ENCODE data around the gene TBL3.
"Not testable (repeated sequence)": the region's sequence is repeated elsewhere in the genome, so short reads cannot be mapped to it uniquely, and the experiment has no call there.

Gene TBL3

DNA sequence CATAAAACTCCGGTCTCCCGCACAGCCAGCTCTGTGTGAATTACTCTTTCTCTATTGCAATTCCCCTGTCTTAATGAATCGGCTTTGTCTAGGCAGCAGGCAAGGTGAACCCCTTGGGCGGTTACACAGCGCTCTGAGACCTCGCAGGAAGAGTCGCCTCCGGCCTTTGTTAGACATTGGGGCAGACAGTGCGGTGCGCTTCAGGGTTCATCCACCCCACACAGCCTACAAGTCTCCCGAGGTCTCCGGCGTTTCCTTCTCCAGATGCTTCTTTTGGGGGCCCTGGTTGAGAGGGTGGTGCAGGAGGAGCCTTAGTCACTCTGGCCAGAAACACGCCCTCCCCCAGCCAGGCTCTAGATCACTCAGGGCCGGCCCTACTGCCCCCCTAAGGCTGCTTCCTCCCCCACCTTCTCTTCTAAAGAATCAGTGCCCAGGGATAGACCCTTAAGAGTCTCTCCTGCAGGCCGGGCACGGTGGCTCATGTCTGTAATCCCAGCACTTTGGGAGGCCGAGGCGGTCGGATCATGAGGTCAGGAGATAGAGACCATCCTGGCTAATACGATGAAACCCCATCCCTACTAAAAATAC is 27.1 kb upstream of the TBL3 start:
- DNase-seq = no peak

DNA sequence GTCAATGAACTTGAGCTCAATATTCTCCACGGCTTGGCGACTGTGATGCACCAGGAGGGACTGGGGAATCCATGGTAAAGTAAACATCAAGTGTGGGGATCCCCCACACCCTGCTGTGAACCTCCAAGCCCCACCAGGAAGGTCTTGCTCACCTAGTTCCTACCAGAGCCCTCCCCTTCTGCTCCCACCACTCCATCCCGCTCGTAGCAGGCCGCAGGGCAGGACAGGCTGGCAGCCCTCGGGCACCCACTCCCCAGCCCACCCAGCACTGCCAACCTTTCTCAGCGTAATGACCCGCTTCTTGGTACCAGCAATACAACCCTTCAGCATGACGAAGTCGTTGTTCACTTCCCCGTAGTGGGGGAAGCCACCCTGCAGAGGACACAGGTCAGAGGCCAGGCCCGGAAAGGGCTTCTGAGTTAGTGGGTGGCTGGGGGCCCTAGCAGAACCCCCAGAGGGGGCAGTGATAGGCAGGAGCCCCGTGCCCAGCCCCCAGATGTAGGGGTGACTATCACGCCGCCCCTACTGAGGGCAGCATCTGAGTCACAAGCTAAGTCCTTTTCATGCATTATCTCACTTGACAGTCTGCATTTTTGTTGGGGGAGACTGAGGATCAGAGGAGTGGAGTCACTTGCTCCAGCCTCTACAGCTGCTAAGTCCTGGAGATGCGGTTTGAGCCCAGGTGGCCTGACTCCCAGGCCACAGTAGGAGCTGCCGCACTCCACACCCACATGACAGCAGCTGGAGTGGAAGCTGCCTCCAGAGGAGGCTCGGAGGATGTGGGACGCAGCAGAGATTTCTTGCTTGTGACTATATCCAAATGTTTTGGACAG is 26.1 kb upstream of the TBL3 start:
- no peak for DNase-seq

- DNase-seq = no peak
These were observed 25.1 kb upstream of the TBL3 start for GRCh38 chr16:1946495-1947368.

DNA sequence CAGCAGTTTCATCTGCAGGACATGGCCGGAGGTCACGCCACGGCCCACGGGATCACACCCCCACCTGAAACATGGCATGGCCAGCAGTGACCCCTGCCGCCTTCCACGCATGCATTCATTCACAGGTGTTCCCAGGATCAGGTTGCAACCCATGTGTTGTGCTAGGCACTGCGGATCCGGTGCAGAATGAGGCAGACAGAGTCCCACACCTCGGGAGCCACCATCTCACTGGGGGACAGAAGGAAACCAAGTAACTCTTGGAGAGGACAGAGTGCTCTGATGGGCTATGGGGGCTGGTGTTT is 24.5 kb upstream of the TBL3 start:
- no peak for DNase-seq

DNA sequence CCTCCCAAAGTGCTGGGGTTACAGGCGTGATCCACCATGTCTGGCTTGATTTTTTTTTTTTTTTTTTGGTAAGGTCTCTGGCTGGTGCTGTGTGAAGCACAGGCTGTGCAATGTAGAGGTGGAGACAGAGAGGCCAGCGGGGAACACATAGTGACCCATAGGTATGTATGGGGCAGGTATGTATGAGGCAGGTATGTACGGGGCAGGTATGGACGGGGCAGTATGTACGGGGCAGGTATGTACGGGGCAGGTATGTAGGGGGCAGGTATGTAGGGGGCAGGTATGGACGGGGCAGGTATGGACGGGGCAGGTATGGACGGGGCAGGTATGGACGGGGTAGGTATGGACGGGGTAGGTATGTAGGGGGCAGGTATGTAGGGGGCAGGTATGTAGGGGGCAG is 22.3 kb upstream of the TBL3 start:
- DNase-seq = no peak

DNA sequence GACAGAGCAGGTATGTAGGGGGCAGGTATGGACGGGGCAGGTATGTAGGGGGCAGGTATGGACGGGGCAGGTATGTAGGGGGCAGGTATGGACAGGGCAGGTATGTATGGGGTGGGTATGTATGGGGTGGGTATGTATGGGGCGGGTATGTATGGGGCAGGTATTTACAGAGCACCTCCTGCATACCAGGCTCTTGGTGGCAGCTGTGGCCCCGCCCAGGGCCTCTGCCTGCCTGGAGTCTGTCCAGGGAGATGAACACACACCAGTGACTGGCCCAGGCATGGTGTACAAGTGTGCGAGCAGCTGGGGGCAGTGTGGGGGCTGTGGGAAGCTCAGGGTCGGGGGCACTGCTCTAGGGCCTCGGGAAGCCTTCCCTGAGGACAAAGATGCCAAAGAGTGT is 21.8 kb upstream of the TBL3 start:
- DNase-seq = no peak

DNA sequence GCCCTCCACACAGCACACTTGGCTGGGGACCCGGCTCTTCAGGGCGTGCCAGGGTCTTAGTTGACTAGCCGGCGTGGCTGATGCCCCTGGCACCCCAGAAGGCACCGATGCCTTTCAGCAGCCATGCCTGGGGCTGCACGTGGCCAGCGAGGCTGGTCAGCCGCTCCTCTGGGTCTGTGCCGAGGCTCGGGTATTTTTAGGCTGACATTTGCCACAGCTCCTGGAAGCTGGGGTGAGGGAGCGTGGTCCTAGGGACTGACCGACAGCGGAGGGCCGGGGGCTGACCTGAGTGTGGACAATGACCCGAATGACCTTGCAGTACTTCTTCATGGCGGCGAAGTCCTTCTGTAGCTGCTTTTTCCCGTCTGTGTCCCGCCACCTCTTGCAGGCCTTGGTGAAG is 21.3 kb upstream of the TBL3 start:
- no peak for DNase-seq

DNA sequence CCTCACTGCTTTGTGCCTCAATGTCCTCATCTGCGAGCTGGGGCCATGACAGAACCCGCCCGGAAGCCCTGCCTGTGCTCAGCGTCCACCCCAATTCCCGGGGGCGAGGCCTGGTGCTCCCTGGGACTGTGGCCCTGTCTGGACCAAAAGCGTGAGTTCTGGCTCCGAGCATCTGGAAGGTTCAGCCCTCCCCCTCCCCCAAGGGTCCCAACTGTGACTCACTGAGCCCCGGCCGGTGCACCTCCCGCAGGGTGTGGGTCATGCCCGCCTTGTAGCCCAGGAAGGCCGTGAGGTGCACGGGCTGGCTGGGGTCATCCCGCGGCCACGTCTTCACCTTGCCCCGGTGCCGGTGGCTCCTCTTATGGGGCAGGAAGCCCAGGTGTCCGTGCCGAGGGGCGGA is 18.1 kb upstream of the TBL3 start:
- no peak for DNase-seq

DNA sequence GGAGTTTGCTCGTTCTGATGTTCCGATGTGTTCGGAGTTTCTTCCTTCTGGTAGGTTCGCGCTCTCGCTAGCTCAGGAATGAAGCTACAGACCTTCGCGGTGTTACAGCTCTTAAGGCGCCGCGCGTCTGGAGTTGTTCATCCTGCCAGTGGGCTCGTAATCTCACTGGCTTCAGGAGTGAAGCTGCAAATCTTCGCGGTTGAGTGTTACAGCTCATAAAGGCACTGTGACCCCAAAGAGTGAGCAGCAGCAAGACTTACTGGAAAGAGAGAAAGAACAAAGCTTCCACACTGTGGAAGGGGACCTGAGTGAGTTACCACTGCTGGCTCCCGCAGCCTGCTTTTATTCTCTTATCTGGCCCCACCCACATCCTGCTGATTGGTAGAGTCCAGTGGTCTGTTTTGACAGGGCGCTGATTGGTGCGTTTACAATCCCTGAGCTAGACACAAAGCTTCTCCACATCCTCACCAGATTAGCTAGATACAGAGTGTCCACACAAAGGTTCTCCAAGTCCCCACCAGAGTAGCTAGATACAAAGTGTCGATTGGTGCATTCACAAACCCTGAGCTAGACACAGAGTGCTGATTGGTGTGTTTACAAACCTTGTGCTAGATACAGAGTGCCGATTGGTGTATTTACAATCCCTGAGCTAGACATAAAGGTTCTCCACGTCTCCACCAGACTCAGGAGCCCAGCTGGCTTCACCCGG is 14.3 kb upstream of the TBL3 start:
- not testable (repeated sequence) for DNase-seq

DNA sequence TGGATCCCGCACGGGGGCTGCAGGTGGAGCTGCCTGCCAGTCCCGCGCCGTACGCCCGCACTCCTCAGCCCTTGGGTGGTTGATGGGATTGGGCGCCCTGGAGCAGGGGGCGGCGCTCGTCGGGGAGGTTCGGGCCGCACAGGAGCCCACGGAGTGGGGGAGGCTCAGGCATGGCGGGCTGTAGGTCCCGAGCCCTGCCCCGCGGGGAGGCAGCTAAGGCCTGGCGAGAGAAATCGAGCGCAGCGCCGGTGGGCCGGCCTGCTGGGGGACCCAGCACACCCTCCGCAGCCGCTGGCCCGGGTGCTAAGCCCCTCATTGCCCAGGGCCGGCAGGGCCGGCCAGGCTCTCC is 13.7 kb upstream of the TBL3 start:
- not testable (repeated sequence) for DNase-seq

DNA sequence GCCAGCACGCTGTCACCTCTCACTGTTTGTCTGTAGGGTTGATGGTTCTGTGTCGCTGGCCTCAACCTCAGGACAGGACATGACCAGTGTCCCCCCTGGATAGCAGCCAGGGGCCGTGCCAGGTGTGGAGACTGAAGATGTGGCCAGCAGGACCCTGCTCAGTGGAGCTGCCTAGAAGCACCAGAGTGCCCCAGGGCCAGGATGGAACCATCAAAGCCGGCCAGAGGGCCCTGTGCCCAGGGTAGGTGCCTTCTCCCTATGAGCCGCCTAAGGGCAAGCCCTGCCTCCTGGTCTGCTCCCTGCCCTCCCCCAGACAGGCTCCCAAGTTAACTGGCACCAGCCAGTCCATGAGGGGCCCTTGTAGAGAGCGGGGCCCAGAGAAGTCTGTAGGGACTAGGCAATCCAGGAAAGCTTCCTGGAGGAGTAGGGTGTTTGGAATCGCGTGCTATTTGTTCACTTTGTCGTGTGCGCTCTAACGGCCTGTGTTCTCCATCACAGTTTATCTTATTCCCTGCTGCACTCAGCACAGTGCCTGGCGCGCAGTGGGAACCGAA is 13.1 kb upstream of the TBL3 start:
- DNase-seq = no peak

DNA sequence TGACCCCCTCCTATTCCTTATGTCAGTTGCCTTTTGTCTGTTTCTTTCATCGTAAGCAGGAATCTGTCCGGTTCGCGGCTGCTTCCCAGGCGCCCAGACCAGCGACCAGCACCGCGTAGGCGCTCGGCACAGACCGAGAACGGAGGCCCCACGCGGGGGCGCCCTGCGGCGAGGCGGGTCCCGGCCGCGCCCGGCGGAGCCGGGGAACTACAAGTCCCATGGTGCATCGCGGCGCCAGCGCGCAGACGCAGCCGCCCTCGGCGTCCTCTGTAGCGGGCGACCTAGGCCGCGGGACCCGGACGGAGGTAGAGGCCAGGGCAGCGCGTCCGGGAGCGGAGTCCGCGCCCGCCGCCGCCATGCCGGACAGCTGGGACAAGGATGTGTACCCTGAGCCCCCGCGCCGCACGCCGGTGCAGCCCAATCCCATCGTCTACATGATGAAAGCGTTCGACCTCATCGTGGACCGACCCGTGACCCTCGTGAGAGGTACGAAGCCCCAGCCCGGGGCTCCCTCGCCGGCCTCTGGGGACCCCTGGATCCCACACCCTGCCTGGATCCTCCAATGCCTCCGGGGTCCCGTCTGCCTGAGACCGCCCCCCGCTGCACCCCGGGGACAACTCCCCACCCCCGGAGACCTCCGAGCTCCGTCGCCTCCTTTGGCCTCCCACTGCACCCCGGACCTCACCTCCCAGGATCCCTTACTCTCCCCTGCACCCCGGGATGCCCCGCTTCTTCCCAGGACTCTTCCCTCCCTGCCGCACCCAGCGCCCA is 12.4 kb upstream of the TBL3 start, which contains the start of gene NDUFB10:
Gene NDUFB10 (plus strand): TSS at position 270 of the 771 bp plus-strand sequence. CDS start 87 bp downstream, at position 357.
- peak; percentile 94 for DNase-seq

DNA sequence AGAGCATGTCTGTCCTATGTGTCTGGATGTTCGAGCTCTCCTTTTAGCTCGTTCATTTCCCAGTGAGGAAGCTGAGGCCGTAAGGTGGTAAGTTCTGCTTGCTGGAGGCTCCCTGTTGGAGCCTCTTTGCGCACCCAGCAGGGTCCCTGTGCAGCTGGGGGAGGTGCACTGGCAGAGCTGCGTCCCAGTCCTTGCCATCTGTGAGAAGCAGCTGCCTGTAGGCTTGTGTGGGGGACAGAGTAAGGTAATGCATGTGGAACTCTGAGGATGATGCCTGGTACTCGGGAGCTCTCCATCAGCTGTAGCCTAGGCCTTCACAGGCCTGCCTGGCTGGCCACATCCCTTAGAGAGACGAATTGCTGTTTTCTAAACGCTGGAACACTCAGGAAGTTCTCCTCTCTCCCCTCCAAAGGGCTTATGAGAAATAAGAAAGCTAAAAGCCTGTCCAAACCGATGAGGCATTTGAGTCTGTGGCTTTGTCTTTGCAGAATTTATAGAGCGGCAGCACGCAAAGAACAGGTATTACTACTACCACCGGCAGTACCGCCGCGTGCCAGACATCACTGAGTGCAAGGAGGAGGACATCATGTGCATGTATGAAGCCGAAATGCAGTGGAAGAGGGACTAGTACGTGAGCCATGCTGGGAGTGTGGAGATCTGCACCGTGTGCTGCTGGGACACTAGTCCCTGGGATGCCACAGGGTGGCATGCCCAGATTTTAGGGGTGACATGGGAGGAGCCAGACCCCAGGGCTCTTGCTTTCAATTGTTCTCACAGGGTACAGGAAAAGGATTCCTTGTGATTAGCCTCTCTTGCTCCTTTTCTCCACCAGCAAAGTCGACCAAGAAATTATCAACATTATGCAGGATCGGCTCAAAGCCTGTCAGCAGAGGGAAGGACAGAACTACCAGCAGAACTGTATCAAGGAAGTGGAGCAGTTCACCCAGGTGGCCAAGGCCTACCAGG is 10.9 kb upstream of the TBL3 start:
- peak; percentile 74 for DNase-seq

DNA sequence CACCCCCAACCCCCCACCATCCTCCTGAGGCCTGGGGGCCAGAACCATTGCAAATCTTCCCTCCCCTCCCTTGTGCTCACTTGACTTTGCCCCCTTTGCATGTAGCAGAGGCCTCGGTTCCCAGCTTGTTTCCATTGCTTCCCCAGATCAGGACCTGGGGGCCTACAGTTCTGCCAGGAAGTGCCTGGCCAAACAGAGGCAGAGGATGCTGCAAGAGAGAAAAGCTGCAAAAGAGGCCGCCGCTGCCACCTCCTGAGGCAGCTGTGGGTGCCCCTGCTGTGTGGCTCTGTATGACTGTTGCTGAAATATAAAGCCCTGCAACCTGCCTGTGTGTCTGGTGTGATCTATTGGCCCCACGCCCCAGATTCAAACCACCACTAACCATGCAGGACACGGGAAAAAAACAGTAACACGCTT is 10.2 kb upstream of the TBL3 start:
- DNase-seq = peak; percentile 61

- not testable (repeated sequence) for DNase-seq
These were observed 9.4 kb upstream of the TBL3 start for GRCh38 chr16:1962161-1963153.

DNA sequence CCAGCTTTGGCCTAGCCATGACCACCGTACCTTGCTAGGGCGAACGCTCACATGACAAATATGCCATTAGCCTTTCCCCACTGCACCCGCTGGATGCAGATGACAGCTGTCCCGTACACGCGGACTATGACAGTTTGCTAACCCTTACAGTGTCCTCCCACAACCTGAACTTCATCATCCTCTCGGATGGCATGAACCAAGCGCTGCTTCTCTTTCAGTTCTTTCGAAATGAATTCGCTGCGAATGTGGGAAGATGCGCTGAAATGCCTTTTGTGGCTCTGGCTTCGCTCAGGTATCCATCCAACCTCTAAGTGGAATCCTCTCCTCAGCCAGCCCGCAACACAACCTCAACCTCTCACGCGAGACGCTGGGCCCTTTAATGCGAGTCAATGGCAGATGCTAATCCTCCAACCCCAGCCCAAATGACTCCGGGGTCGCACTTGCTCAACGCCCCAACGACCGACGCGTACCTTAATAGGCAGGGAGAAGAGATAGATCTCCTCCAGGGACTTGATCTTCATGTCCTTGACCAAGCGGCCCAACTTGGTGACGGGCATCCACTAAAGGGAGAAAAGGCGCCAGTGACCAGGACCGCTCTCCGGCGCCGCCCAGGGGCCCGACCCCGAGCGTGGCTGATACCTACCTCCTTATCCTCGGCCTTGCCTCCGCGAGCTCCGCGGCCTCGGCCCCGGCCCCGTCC is 7.9 kb upstream of the TBL3 start:
- DNase-seq = peak; percentile 54

- DNase-seq = peak; percentile 99
These were observed 7.1 kb upstream of the TBL3 start, which contains the start of gene RPS2 for GRCh38 chr16:1964506-1965395. Gene RPS2 (minus strand): TSS chr16:1964826. CDS start chr16:1964625, 201 bp downstream.
